GM23338 (cell line): ENCODE measurements around the gene PLA2G6. TPM values are rescaled to one million over a fixed set of nuclear protein-coding genes. Genes with fewer than 3 reads are reported as not detected.

Source experiments
- ATAC-seq: fragments of 200-7000 bp; cut with Tn5 transposase; 3 replicates; pipeline ENCODE4 v1.9.1; 2020
- DNase-seq: peaks from one replicate; pipeline ENCODE4 v3.0.0-alpha.2; 2015; ENCODE audit warnings: low spot score
- H2AFZ ChIP-seq: fragments of 200-600 bp; sonication (generic); 2 replicates; pipeline ENCODE4 v1.8.0; 2016; ENCODE audit warnings: antibody characterized with exemption, mild to moderate bottlenecking, moderate library complexity
- H3F3A ChIP-seq: fragments of 200-600 bp; sonication (generic); replicated peaks from 2 replicates; pipeline ENCODE4 v1.8.0; 2017; ENCODE audit warnings: antibody characterized with exemption, mixed run types, low read depth
- H3K27ac ChIP-seq: fragments of 200-600 bp; sonication (generic); 2 replicates; pipeline ENCODE4 v1.6.1; 2016; ENCODE audit warnings: low read depth
- H3K27me3 ChIP-seq: fragments of 200-600 bp; sonication (generic); 2 replicates; pipeline ENCODE4 v1.8.0; 2016; ENCODE audit warnings: mild to moderate bottlenecking, mixed run types, moderate library complexity; ENCODE audit not compliant: insufficient read depth
- H3K36me3 ChIP-seq: fragments of 200-600 bp; sonication (generic); 2 replicates; pipeline ENCODE4 v1.8.0; 2016; ENCODE audit warnings: mild to moderate bottlenecking; ENCODE audit not compliant: insufficient read depth
- H3K4me1 ChIP-seq: fragments of 200-600 bp; sonication (generic); 2 replicates; pipeline ENCODE4 v1.8.0; 2016; ENCODE audit warnings: mild to moderate bottlenecking, moderate library complexity; ENCODE audit not compliant: insufficient read depth
- H3K4me2 ChIP-seq: fragments of 200-600 bp; sonication (generic); 2 replicates; pipeline ENCODE4 v1.7.1; 2017; ENCODE audit warnings: mixed run types
- H3K4me3 ChIP-seq: fragments of 200-600 bp; sonication (generic); 2 replicates; pipeline ENCODE4 v1.6.1; 2016; ENCODE audit warnings: mixed run types
- H3K79me2 ChIP-seq: fragments of 200-600 bp; sonication (generic); replicated peaks from 2 replicates; pipeline ENCODE4 v1.8.0; 2017; ENCODE audit warnings: mild to moderate bottlenecking; ENCODE audit not compliant: insufficient read depth
- H3K9me2 ChIP-seq: fragments of 200-600 bp; sonication (generic); 2 replicates; pipeline ENCODE4 v1.8.0; 2017; ENCODE audit not compliant: insufficient read depth
- H4K20me1 ChIP-seq: fragments of 200-600 bp; sonication (generic); replicated peaks from 2 replicates; pipeline ENCODE4 v1.8.0; 2017; ENCODE audit warnings: mild to moderate bottlenecking; ENCODE audit not compliant: insufficient read depth
- H3K27ac Mint-ChIP-seq: 2 replicates; pipeline ENCODE4 v1.8.0; 2020; ENCODE audit warnings: inconsistent platforms, mild to moderate bottlenecking, moderate library complexity, mixed read lengths
- H3K27me3 Mint-ChIP-seq: 3 replicates; pipeline ENCODE4 v1.8.0; 2022; ENCODE audit warnings: low read depth, mild to moderate bottlenecking, moderate library complexity, mixed read lengths, inconsistent platforms; ENCODE audit not compliant: insufficient read depth, poor library complexity
- H3K36me3 Mint-ChIP-seq: 3 replicates; pipeline ENCODE4 v1.8.0; 2021; ENCODE audit warnings: low read depth, mild to moderate bottlenecking, inconsistent platforms, moderate library complexity, mixed read lengths
- H3K4me1 Mint-ChIP-seq: 3 replicates; pipeline ENCODE4 v1.8.0; 2020; ENCODE audit warnings: mild to moderate bottlenecking, inconsistent platforms, mixed read lengths
- H3K4me3 Mint-ChIP-seq: 3 replicates; pipeline ENCODE4 v1.8.0; 2021; ENCODE audit warnings: moderate library complexity, mild to moderate bottlenecking, inconsistent platforms, mixed read lengths
- H3K9me3 Mint-ChIP-seq: 3 replicates; pipeline ENCODE4 v1.8.0; 2020; ENCODE audit warnings: moderate library complexity, mild to moderate bottlenecking, inconsistent platforms, mixed read lengths
- CREB1 ChIP-seq: fragments of 250-450 bp; sonication (Bioruptor Pico); IDR thresholded peaks from 2 replicates; pipeline ENCODE4 v1.5.0; 2020; ENCODE audit warnings: low read depth, mild to moderate bottlenecking, moderate library complexity
- EZH2 ChIP-seq: fragments of 200-600 bp; sonication (generic); IDR thresholded peaks from one replicate; pipeline ENCODE4 v1.8.0; 2017; ENCODE audit warnings: antibody characterized with exemption, mild to moderate bottlenecking, low read depth; ENCODE audit not compliant: unreplicated experiment
- ZNF114 ChIP-seq: fragments of 250-450 bp; sonication (Bioruptor Pico); IDR thresholded peaks from 2 replicates; pipeline ENCODE4 v1.5.0; 2020; ENCODE audit warnings: mild to moderate bottlenecking, moderate library complexity
- polyA plus RNA-seq: library from polyadenylated mRNA; unstranded; fragments of >200 nt; fragmentation: Nextera tagmentation; extraction: Ambion mirVana; gene quantifications from 2 replicates; pipeline ENCODE4 v1.2.1, GENCODE V29; 2016
- total RNA-seq: library from RNA; depleted of rRNA; stranded (reverse); fragments of >200 nt; shearing (Covaris generic); gene quantifications from 2 replicates; pipeline ENCODE4 v1.2.3, GENCODE V29; 2014
- TF ChIP-seq, protein P1 (sequence below): IDR thresholded peaks from one replicate; pipeline ENCODE4 v1.6.1; 2018; ENCODE audit warnings: antibody characterized with exemption; ENCODE audit not compliant: unreplicated experiment
- TF ChIP-seq, protein P2 (sequence below), 2 experiments: fragments of 200-600 bp in 1 of 2; sonication (generic) in 1 of 2; conservative IDR thresholded peaks; 2 replicates each; pipeline versions ENCODE4 v1.5.1 to v1.6.1; 2016 to 2017; ENCODE audit warnings: antibody characterized with exemption in 2 of 2, low read depth in 2 of 2, mild to moderate bottlenecking in 2 of 2, moderate library complexity in 1 of 2
- TF ChIP-seq, protein P3 (sequence below): IDR thresholded peaks from 2 replicates; pipeline ENCODE4 v1.6.1; 2016; ENCODE audit warnings: antibody characterized with exemption
- TF ChIP-seq, protein P4 (sequence below): fragments of 250-450 bp; sonication (Bioruptor Pico); IDR thresholded peaks from 2 replicates; pipeline ENCODE4 v1.5.0; 2020; ENCODE audit warnings: mild to moderate bottlenecking, moderate library complexity

PLA2G6 gene
- total and polyA plus RNA-seq, 2 experiments from 2014 or later = 4.5 to 12.6 TPM

DNA sequence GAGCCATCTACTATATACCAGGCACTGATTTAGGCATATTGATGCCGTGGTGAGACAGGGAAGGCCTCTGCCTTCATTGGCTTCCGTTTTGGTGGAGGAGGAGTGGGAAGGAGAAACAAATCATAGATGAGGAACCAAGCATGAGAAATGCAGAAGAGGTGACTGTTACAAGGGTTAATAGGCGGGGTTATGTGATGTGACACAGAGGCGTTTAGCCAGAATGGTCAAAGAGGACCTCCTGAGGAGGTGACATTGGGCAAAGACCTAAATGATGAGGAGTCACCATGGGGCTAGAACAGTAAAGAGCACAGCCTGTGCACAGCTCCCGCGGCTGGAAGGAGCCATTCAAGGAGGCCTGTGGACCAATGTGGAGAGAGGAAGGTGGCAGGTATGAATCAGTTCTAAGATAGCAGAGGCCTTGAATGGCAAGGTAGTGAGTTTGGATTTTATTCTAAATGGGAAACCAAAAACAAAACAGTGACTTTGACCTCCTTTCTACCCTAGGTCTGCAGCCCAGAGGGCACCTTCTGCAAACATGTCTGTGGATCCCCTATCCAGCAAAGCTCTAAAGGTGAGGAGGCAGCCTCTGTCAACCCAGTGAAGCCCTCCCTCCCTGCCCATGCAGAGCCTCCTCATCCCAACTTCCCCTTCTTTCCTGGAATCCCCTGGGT, 31.8 kb upstream of the PLA2G6 start:
- H3K36me3 Mint-ChIP-seq = peaks cover 5% of the 10 kb centered on the region
- peaks cover 28% of the 10 kb centered on the region for H3K27me3 Mint-ChIP-seq
- ATAC-seq (no peak), DNase-seq (no peak)
- peaks cover 25% of the 10 kb centered on the region for H3K4me1 Mint-ChIP-seq
- Histone ChIP-seq H4K20me1 (peaks cover 7% of the 10 kb centered on the region; the same call in 1 of the 2 replicates), H3K79me2 (no peaks in the 10 kb centered on the region), H3K27me3 (peaks cover 22% of the 10 kb centered on the region), H3K4me1 (peaks cover 15% of the 10 kb centered on the region), H3F3A (0 out of 2 replicates have a peak, but pooled peaks cover 17% of the 10 kb centered on the region), H3K9me2 (no peaks in the 10 kb centered on the region), H3K27ac (no peak overlapping the region), H3K4me3 (peak overlapping the region; percentile 61), H3K4me2 (peak overlapping the region; percentile 87), H2AFZ (no peak overlapping the region), H3K36me3 (no peaks in the 10 kb centered on the region)
- no peak overlapping the region for H3K27ac Mint-ChIP-seq
- H3K4me3 Mint-ChIP-seq = peak overlapping the region; percentile 18; the same call in 1 of the 3 replicates
- TF ChIP-seq, protein P1, sequence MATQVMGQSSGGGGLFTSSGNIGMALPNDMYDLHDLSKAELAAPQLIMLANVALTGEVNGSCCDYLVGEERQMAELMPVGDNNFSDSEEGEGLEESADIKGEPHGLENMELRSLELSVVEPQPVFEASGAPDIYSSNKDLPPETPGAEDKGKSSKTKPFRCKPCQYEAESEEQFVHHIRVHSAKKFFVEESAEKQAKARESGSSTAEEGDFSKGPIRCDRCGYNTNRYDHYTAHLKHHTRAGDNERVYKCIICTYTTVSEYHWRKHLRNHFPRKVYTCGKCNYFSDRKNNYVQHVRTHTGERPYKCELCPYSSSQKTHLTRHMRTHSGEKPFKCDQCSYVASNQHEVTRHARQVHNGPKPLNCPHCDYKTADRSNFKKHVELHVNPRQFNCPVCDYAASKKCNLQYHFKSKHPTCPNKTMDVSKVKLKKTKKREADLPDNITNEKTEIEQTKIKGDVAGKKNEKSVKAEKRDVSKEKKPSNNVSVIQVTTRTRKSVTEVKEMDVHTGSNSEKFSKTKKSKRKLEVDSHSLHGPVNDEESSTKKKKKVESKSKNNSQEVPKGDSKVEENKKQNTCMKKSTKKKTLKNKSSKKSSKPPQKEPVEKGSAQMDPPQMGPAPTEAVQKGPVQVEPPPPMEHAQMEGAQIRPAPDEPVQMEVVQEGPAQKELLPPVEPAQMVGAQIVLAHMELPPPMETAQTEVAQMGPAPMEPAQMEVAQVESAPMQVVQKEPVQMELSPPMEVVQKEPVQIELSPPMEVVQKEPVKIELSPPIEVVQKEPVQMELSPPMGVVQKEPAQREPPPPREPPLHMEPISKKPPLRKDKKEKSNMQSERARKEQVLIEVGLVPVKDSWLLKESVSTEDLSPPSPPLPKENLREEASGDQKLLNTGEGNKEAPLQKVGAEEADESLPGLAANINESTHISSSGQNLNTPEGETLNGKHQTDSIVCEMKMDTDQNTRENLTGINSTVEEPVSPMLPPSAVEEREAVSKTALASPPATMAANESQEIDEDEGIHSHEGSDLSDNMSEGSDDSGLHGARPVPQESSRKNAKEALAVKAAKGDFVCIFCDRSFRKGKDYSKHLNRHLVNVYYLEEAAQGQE = no peak
- TF ChIP-seq, protein P2, sequence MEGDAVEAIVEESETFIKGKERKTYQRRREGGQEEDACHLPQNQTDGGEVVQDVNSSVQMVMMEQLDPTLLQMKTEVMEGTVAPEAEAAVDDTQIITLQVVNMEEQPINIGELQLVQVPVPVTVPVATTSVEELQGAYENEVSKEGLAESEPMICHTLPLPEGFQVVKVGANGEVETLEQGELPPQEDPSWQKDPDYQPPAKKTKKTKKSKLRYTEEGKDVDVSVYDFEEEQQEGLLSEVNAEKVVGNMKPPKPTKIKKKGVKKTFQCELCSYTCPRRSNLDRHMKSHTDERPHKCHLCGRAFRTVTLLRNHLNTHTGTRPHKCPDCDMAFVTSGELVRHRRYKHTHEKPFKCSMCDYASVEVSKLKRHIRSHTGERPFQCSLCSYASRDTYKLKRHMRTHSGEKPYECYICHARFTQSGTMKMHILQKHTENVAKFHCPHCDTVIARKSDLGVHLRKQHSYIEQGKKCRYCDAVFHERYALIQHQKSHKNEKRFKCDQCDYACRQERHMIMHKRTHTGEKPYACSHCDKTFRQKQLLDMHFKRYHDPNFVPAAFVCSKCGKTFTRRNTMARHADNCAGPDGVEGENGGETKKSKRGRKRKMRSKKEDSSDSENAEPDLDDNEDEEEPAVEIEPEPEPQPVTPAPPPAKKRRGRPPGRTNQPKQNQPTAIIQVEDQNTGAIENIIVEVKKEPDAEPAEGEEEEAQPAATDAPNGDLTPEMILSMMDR (conservative IDR thresholded peaks at IDR 0.05; ENCODE audit: low read depth in 2 of 2) = no peak
- TF ChIP-seq, protein P3, sequence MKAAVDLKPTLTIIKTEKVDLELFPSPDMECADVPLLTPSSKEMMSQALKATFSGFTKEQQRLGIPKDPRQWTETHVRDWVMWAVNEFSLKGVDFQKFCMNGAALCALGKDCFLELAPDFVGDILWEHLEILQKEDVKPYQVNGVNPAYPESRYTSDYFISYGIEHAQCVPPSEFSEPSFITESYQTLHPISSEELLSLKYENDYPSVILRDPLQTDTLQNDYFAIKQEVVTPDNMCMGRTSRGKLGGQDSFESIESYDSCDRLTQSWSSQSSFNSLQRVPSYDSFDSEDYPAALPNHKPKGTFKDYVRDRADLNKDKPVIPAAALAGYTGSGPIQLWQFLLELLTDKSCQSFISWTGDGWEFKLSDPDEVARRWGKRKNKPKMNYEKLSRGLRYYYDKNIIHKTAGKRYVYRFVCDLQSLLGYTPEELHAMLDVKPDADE = no peak
- TF ChIP-seq EZH2 = no peak
- no peak for TF ChIP-seq CREB1 (CRISPR knock-in tag)
- no peak for TF ChIP-seq ZNF114
- TF ChIP-seq, protein P4, sequence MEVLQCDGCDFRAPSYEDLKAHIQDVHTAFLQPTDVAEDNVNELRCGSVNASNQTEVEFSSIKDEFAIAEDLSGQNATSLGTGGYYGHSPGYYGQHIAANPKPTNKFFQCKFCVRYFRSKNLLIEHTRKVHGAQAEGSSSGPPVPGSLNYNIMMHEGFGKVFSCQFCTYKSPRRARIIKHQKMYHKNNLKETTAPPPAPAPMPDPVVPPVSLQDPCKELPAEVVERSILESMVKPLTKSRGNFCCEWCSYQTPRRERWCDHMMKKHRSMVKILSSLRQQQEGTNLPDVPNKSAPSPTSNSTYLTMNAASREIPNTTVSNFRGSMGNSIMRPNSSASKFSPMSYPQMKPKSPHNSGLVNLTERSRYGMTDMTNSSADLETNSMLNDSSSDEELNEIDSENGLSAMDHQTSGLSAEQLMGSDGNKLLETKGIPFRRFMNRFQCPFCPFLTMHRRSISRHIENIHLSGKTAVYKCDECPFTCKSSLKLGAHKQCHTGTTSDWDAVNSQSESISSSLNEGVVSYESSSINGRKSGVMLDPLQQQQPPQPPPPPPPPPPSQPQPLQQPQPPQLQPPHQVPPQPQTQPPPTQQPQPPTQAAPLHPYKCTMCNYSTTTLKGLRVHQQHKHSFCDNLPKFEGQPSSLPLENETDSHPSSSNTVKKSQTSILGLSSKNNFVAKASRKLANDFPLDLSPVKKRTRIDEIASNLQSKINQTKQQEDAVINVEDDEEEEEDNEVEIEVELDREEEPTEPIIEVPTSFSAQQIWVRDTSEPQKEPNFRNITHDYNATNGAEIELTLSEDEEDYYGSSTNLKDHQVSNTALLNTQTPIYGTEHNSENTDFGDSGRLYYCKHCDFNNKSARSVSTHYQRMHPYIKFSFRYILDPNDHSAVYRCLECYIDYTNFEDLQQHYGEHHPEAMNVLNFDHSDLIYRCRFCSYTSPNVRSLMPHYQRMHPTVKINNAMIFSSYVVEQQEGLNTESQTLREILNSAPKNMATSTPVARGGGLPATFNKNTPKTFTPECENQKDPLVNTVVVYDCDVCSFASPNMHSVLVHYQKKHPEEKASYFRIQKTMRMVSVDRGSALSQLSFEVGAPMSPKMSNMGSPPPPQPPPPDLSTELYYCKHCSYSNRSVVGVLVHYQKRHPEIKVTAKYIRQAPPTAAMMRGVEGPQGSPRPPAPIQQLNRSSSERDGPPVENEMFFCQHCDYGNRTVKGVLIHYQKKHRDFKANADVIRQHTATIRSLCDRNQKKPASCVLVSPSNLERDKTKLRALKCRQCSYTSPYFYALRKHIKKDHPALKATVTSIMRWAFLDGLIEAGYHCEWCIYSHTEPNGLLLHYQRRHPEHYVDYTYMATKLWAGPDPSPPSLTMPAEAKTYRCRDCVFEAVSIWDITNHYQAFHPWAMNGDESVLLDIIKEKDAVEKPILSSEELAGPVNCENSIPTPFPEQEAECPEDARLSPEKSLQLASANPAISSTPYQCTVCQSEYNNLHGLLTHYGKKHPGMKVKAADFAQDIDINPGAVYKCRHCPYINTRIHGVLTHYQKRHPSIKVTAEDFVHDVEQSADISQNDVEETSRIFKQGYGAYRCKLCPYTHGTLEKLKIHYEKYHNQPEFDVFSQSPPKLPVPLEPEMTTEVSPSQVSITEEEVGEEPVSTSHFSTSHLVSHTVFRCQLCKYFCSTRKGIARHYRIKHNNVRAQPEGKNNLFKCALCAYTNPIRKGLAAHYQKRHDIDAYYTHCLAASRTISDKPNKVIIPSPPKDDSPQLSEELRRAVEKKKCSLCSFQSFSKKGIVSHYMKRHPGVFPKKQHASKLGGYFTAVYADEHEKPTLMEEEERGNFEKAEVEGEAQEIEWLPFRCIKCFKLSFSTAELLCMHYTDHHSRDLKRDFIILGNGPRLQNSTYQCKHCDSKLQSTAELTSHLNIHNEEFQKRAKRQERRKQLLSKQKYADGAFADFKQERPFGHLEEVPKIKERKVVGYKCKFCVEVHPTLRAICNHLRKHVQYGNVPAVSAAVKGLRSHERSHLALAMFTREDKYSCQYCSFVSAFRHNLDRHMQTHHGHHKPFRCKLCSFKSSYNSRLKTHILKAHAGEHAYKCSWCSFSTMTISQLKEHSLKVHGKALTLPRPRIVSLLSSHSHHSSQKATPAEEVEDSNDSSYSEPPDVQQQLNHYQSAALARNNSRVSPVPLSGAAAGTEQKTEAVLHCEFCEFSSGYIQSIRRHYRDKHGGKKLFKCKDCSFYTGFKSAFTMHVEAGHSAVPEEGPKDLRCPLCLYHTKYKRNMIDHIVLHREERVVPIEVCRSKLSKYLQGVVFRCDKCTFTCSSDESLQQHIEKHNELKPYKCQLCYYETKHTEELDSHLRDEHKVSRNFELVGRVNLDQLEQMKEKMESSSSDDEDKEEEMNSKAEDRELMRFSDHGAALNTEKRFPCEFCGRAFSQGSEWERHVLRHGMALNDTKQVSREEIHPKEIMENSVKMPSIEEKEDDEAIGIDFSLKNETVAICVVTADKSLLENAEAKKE = no peak
- peaks cover 3% of the 10 kb centered on the region; the same call in 1 of the 3 replicates for H3K9me3 Mint-ChIP-seq
